ENCODE data around the gene SHROOM3.

- TF ChIP-seq CTCF (IDR thresholded peaks at IDR 0.05 in 8 of 11, conservative IDR thresholded peaks at IDR 0.05 in 3 of 11) (no peak), POLR2AphosphoS5 (IDR thresholded peaks at IDR 0.05) (no peak), POLR2A (IDR thresholded peaks at IDR 0.05) (no peak)
These were observed 91.6 kb downstream of the SHROOM3 start for GRCh38 chr4:76526585-76526990.
